Gastrocnemius medialis (tissue), 4 donors: ENCODE data around the gene DBNL.

ENCODE experiments used
- CTCF ChIP-seq, 5 experiments: fragments of 450-650 bp in 3 of 5; fragments of 200-600 bp in 2 of 5; sonication (generic) in 2 of 5; IDR thresholded peaks in 4 of 5; conservative IDR thresholded peaks in 1 of 5; 1 replicate in 4 of 5; 2 replicates in 1 of 5; pipeline ENCODE4 v1.5.1; 2016 to 2019; ENCODE audit warnings: antibody characterized with exemption in 5 of 5, mild to moderate bottlenecking in 3 of 5, moderate library complexity in 3 of 5
- POLR2A ChIP-seq, 2 donors: fragments of 450-650 bp; IDR thresholded peaks; one replicate each; pipeline ENCODE4 v1.6.1; 2017; ENCODE audit warnings: antibody characterized with exemption in 2 of 2, mild to moderate bottlenecking in 2 of 2, moderate library complexity in 2 of 2

GRCh38 chr7:44096326-44096881 lies 51.9 kb downstream of the DBNL start:
- TF ChIP-seq CTCF (IDR thresholded peaks at IDR 0.05 in 4 of 5, conservative IDR thresholded peaks at IDR 0.05 in 1 of 5) (no peak), POLR2A (IDR thresholded peaks at IDR 0.05) (no peak)
